HG03432 (cell line): ENCODE data around the gene POP5.
A peak's percentile ranks its signal among the peaks of the same experiment; 100 is the strongest.
"Not testable (repeated sequence)": the region's sequence is repeated elsewhere in the genome, so short reads cannot be mapped to it uniquely, and the experiment has no call there.

ENCODE experiments used
- ATAC-seq: cut with Tn5 transposase; IDR thresholded peaks from one replicate; pipeline ENCODE4 v1.9.1; 2021; ENCODE audit warnings: mild to moderate bottlenecking, moderate library complexity; ENCODE audit not compliant: unreplicated experiment

Gene POP5

GRCh38 chr12:120538281-120539156 lies 42.7 kb downstream of the POP5 start:
- ATAC-seq: no peak

GRCh38 chr12:120537856-120538220 lies 43.4 kb downstream of the POP5 start:
- no peak for ATAC-seq

- ATAC-seq: no peak
Measured at GRCh38 chr12:120536064-120536791, 45.0 kb downstream of the POP5 start.

GRCh38 chr12:120534703-120535655 lies 46.2 kb downstream of the POP5 start:
- ATAC-seq: peak; percentile 37

- ATAC-seq: peak; percentile 70
Measured at GRCh38 chr12:120534203-120534702, 46.9 kb downstream of the POP5 start, which contains the start of gene RNF10. Gene RNF10, plus strand, starts transcription at chr12:120534356. Its CDS starts 456 bp downstream, at chr12:120534812.

GRCh38 chr12:120532701-120533238 lies 48.4 kb downstream of the POP5 start:
- ATAC-seq: no peak

GRCh38 chr12:120530418-120530761 lies 50.8 kb downstream of the POP5 start:
- not testable (repeated sequence) for ATAC-seq

- no peak for ATAC-seq
Measured at GRCh38 chr12:120529641-120530417, 51.4 kb downstream of the POP5 start.

- ATAC-seq: peak; percentile 81
Measured at GRCh38 chr12:120528861-120529525, 52.2 kb downstream of the POP5 start, which contains the start of gene COQ5. Gene COQ5, minus strand, starts transcription at chr12:120529158. Its CDS starts 17 bp downstream, at chr12:120529141.
